CD4-positive, alpha-beta memory T cell (primary cell): Measurements from ENCODE around the gene NDC1. TPM values are rescaled to one million over a fixed set of nuclear protein-coding genes. Genes with fewer than 3 reads are reported as not detected.
"Not testable (repeated sequence)": the region's sequence is repeated elsewhere in the genome, so short reads cannot be mapped to it uniquely, and the experiment has no call there.

Experiments
- CTCF ChIA-PET: fragments of 350-600 bp; sonication (Branson Sonifier 250); formaldehyde crosslinking; loops from one replicate; lab custom pipeline; 2021; ENCODE audit warnings: inconsistent platforms; ENCODE audit not compliant: partially characterized antibody; lab: Charles Lee
- POLR2A ChIA-PET: fragments of 350-600 bp; sonication (Branson Sonifier 250); formaldehyde crosslinking; loops from one replicate; lab custom pipeline; 2021; ENCODE audit not compliant: partially characterized antibody; lab: Charles Lee
- DNase-seq, 5 donors: peaks; one replicate each; pipeline versions ENCODE4 v3.0.0 to v3.0.0-alpha.2; 2020 to 2022; ENCODE audit warnings: mixed read lengths in 1 of 5
- H3K27ac ChIP-seq: one replicate; pipeline ENCODE4 v1.7.0; 2013; ENCODE audit warnings: low read depth, low read length
- H3K27me3 ChIP-seq: 2 replicates; pipeline ENCODE4 v1.7.0; 2013; ENCODE audit warnings: mild to moderate bottlenecking, low read length, moderate library complexity; ENCODE audit not compliant: insufficient read depth
- H3K36me3 ChIP-seq: 2 replicates; pipeline ENCODE4 v1.7.0; 2013; ENCODE audit warnings: mild to moderate bottlenecking, low read length, moderate library complexity; ENCODE audit not compliant: insufficient read depth
- H3K4me1 ChIP-seq: 2 replicates; pipeline ENCODE4 v1.7.0; 2013; ENCODE audit warnings: mild to moderate bottlenecking, low read length, moderate library complexity; ENCODE audit not compliant: insufficient read depth
- H3K4me3 ChIP-seq, 2 donors: one replicate each; pipeline ENCODE4 v1.7.0; 2013; ENCODE audit warnings: low read length in 2 of 2, mild to moderate bottlenecking in 1 of 2
- H3K9me3 ChIP-seq, 2 donors: one replicate each; pipeline ENCODE4 v1.7.0; 2013; ENCODE audit warnings: low read length in 2 of 2, control low read depth in 1 of 2; ENCODE audit not compliant: control insufficient read depth in 1 of 2
- H3K27ac Mint-ChIP-seq, 7 donors: one replicate each; pipeline ENCODE4 v1.8.0; 2020 to 2021; ENCODE audit warnings: mixed read lengths in 7 of 7, mild to moderate bottlenecking in 6 of 7, inconsistent platforms in 3 of 7, moderate library complexity in 3 of 7
- H3K27me3 Mint-ChIP-seq, 2 donors: one replicate each; pipeline ENCODE4 v1.8.0; 2020 to 2021; ENCODE audit warnings: mixed read lengths in 2 of 2
- H3K36me3 Mint-ChIP-seq, 2 donors: one replicate each; pipeline ENCODE4 v1.8.0; 2020 to 2021; ENCODE audit warnings: mixed read lengths in 2 of 2, inconsistent platforms in 1 of 2, mild to moderate bottlenecking in 1 of 2
- H3K4me1 Mint-ChIP-seq, 4 donors: one replicate each; pipeline ENCODE4 v1.8.0; 2020 to 2021; ENCODE audit warnings: mixed read lengths in 4 of 4, mild to moderate bottlenecking in 1 of 4
- H3K4me3 Mint-ChIP-seq, 8 donors: one replicate each; pipeline ENCODE4 v1.8.0; 2020 to 2021; ENCODE audit warnings: mixed read lengths in 8 of 8, mild to moderate bottlenecking in 7 of 8, moderate library complexity in 6 of 8, inconsistent platforms in 3 of 8
- H3K9me3 Mint-ChIP-seq, 8 donors: one replicate each; pipeline ENCODE4 v1.8.0; 2020 to 2021; ENCODE audit warnings: mixed read lengths in 8 of 8, mild to moderate bottlenecking in 5 of 8, inconsistent platforms in 3 of 8, moderate library complexity in 1 of 8
- intact Hi-C: fragments of 100-400 bp; cut with micrococcal nuclease; formaldehyde crosslinking; loops from one replicate; pipeline ENCODE4 v1.15.1; 2023
- polyA plus RNA-seq, 2 donors: library from polyadenylated mRNA; unstranded; fragments of 300-500 nt; fragmentation: Illumina TruSeq; gene quantifications; one replicate each; pipeline ENCODE4 v1.2.3, GENCODE V29; 2021
- total RNA-seq, 2 experiments: library from RNA; stranded (reverse); gene quantifications; one replicate each; pipeline ENCODE4 v1.2.3, GENCODE V29; 2021

The NDC1 gene
- total and polyA plus RNA-seq, 4 experiments from 2014 or later: 4.4 to 11.0 (median 9.3) TPM

DNA sequence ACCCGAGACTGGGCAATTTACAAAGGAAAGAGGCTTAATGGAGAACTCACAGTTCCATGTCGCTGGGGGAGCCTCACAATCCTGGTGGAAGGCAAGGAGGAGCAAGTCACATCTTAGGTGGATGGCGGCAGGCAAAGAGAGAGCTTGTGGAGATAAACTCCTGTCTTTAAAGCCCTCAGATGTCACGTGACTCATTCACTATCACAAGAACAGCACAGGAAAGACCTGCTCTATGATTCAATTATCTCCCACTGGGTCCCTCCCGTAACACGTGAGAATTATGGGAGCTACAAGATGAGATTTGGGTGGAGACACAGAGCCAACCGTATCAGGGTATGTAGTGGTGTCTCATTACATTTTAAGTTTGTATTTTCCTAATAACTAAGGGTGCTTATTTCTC lies 77.6 kb downstream of the NDC1 start:
- intact Hi-C loops, CTCF ChIA-PET, H3K4me3 ChIP-seq, H3K27ac ChIP-seq, DNase-seq, POLR2A ChIA-PET, H3K4me3 Mint-ChIP-seq, H3K4me1 Mint-ChIP-seq, H3K27me3 Mint-ChIP-seq, H3K27me3 ChIP-seq, H3K4me1 ChIP-seq, H3K36me3 ChIP-seq, H3K9me3 ChIP-seq: not testable (repeated sequence)
- peak overlapping the region in 1 of 7 donors; percentile 11 for H3K27ac Mint-ChIP-seq
- peaks cover 0 to 20% (median 0%) of the 10 kb centered on the region in 8 donors for H3K9me3 Mint-ChIP-seq
- peaks cover 4 to 26% of the 10 kb centered on the region in 2 donors for H3K36me3 Mint-ChIP-seq

GRCh38 chr1:53755874-53756273 lies 82.2 kb downstream of the NDC1 start:
- Mint-ChIP-seq H3K4me1 (no peaks in the 10 kb centered on the region), H3K4me3 (no peak overlapping the region), H3K9me3 (no peaks in the 10 kb centered on the region), H3K27ac (peak overlapping the region in 1 of 7 donors; percentile 72), H3K36me3 (peaks cover 0 to 3% of the 10 kb centered on the region in 2 donors), H3K27me3 (no peaks in the 10 kb centered on the region)
- H3K27ac ChIP-seq: no peak overlapping the region
- ChIA-PET CTCF (interaction anchor here (0.8 to 2.1 kb wide), 2 partner anchors 10 to 477 kb away, joined by 3 to 7 read pairs; no protein-coding TSS in a partner anchor), POLR2A (no interaction called here)
- no peak for DNase-seq
- H3K9me3 ChIP-seq: no peaks in the 10 kb centered on the region
- no peaks in the 10 kb centered on the region for H3K4me1 ChIP-seq
- H3K36me3 ChIP-seq: no peaks in the 10 kb centered on the region
- no peak overlapping the region for H3K4me3 ChIP-seq
- intact Hi-C loops: loop anchor here (5.0 kb wide), 1 partner anchor 314 kb away; no protein-coding TSS in a partner anchor
- H3K27me3 ChIP-seq: no peaks in the 10 kb centered on the region

- intact Hi-C loops: loop anchor here (5.0 kb wide), 1 partner anchor 312 kb away; no protein-coding TSS in a partner anchor
- Histone ChIP-seq H3K36me3 (no peaks in the 10 kb centered on the region), H3K27ac (no peak overlapping the region), H3K9me3 (no peaks in the 10 kb centered on the region), H3K27me3 (no peaks in the 10 kb centered on the region), H3K4me1 (no peaks in the 10 kb centered on the region), H3K4me3 (no peak overlapping the region)
- Mint-ChIP-seq H3K27ac (no peak overlapping the region), H3K9me3 (no peaks in the 10 kb centered on the region), H3K4me1 (no peaks in the 10 kb centered on the region), H3K27me3 (no peaks in the 10 kb centered on the region), H3K4me3 (no peak overlapping the region), H3K36me3 (peaks cover 0 to 3% of the 10 kb centered on the region in 2 donors)
- peak in 1 of 5 donors; percentile 11 for DNase-seq
- ChIA-PET POLR2A (no interaction called here), CTCF (interaction anchor here (0.7 to 1.8 kb wide), 11 partner anchors 8 to 479 kb away, joined by 3 to 9 read pairs (median 3); no protein-coding TSS in a partner anchor)
These were observed 83.4 kb downstream of the NDC1 start for GRCh38 chr1:53754484-53755312.

DNA sequence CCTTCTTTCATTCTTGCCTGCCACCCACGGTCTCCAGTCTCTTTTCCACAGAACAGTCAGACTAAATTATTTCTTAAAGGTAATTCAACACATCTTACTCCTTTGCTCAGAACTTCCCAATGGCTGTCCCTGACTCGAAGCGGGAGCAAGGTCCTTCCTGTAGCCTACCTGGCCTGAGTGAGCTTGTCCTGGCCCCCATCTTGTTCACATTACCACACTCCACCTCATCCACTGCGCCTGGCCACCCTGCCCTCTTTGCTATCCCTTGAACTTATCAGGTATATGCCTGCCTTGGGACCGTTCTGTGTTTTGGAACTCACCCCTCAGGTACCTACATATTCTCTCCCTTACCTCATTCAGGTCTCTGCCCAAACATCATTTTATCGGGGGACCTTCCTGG lies 85.8 kb downstream of the NDC1 start:
- Mint-ChIP-seq H3K27me3 (no peaks in the 10 kb centered on the region), H3K27ac (peak overlapping the region in 1 of 7 donors; percentile 78), H3K36me3 (no peaks in the 10 kb centered on the region), H3K4me1 (no peaks in the 10 kb centered on the region), H3K4me3 (no peak overlapping the region), H3K9me3 (no peaks in the 10 kb centered on the region)
- Histone ChIP-seq H3K27me3 (no peaks in the 10 kb centered on the region), H3K36me3 (no peaks in the 10 kb centered on the region), H3K4me1 (no peaks in the 10 kb centered on the region), H3K9me3 (no peaks in the 10 kb centered on the region), H3K4me3 (no peak overlapping the region), H3K27ac (no peak overlapping the region)
- DNase-seq: no peak
- CTCF ChIA-PET: interaction anchor here (1.0 to 1.3 kb wide), 2 partner anchors 30 to 267 kb away, joined by 3 read pairs; no protein-coding TSS in a partner anchor
- intact Hi-C loops: no loop called here
- POLR2A ChIA-PET: no interaction called here

GRCh38 chr1:53747841-53748240 lies 90.3 kb downstream of the NDC1 start:
- Mint-ChIP-seq H3K4me1 (no peaks in the 10 kb centered on the region), H3K36me3 (no peaks in the 10 kb centered on the region), H3K4me3 (no peak overlapping the region), H3K27me3 (peaks cover 9 to 10% of the 10 kb centered on the region in 2 donors), H3K9me3 (peaks cover 0 to 10% (median 6%) of the 10 kb centered on the region in 8 donors), H3K27ac (no peak overlapping the region)
- Histone ChIP-seq H3K9me3 (no peaks in the 10 kb centered on the region), H3K36me3 (no peaks in the 10 kb centered on the region), H3K27me3 (no peaks in the 10 kb centered on the region), H3K27ac (no peak overlapping the region), H3K4me3 (no peak overlapping the region), H3K4me1 (no peaks in the 10 kb centered on the region)
- DNase-seq: no peak
- ChIA-PET CTCF (no interaction called here), POLR2A (no interaction called here)
- intact Hi-C loops: no loop called here

GRCh38 chr1:53740621-53741105 lies 97.4 kb downstream of the NDC1 start:
- ChIA-PET CTCF (no interaction called here), POLR2A (no interaction called here)
- no peak overlapping the region for H3K27ac ChIP-seq
- H3K36me3 ChIP-seq: no peaks in the 10 kb centered on the region
- peaks cover 0 to 7% (median 0%) of the 10 kb centered on the region in 4 donors for H3K4me1 Mint-ChIP-seq
- peak overlapping the region in 5 of 8 donors; percentile 3 to 47 (median 31) for H3K4me3 Mint-ChIP-seq
- no peak overlapping the region for H3K4me3 ChIP-seq
- peaks cover 2 to 16% (median 11%) of the 10 kb centered on the region in 8 donors for H3K9me3 Mint-ChIP-seq
- H3K27me3 ChIP-seq: peaks cover 17% of the 10 kb centered on the region
- H3K27ac Mint-ChIP-seq: no peak overlapping the region
- H3K36me3 Mint-ChIP-seq: peaks cover 0 to 5% of the 10 kb centered on the region in 2 donors
- intact Hi-C loops: no loop called here
- peaks cover 9% of the 10 kb centered on the region for H3K4me1 ChIP-seq
- no peaks in the 10 kb centered on the region for H3K9me3 ChIP-seq
- no peak for DNase-seq
- H3K27me3 Mint-ChIP-seq: peaks cover 37 to 44% of the 10 kb centered on the region in 2 donors

GRCh38 chr1:53739109-53739681 lies 98.9 kb downstream of the NDC1 start, which contains the start of gene GLIS1:
GLIS1 (minus strand) TSS chr1:53739164; CDS start chr1:53738064, 1,100 bp downstream.
- intact Hi-C loops: no loop called here

More at GRCh38 chr1:53739109-53739681, 98.9 kb downstream of the NDC1 start, which contains the start of gene GLIS1:
- Mint-ChIP-seq H3K36me3 (peaks cover 0 to 5% of the 10 kb centered on the region in 2 donors), H3K27me3 (peaks cover 39 to 52% of the 10 kb centered on the region in 2 donors), H3K27ac (no peak within 1 kb of the TSS), H3K4me1 (peaks cover 0 to 7% (median 0%) of the 10 kb centered on the region in 4 donors), H3K9me3 (peaks cover 2 to 16% (median 9%) of the 10 kb centered on the region in 8 donors), H3K4me3 (peak within 1 kb of the TSS; percentile 46 to 78 (median 75))
- Histone ChIP-seq H3K36me3 (no peaks in the 10 kb centered on the region), H3K27me3 (peaks cover 17% of the 10 kb centered on the region), H3K9me3 (no peaks in the 10 kb centered on the region), H3K27ac (no peak within 1 kb of the TSS), H3K4me1 (peaks cover 9% of the 10 kb centered on the region), H3K4me3 (no peak within 1 kb of the TSS)
- CTCF ChIA-PET: no interaction called here
- POLR2A ChIA-PET: no interaction called here
- peak in 3 of 5 donors; percentile 2 to 13 (median 8) for DNase-seq
